Breast epithelium (tissue), 4 donors: Measurements from ENCODE around the gene SLC6A19. TPM values are rescaled to one million over a fixed set of nuclear protein-coding genes. Genes with fewer than 3 reads are reported as not detected.
"Not testable (repeated sequence)": the region's sequence is repeated elsewhere in the genome, so short reads cannot be mapped to it uniquely, and the experiment has no call there.

Source experiments
- DNase-seq, 2 donors: peaks; one replicate each; pipeline ENCODE4 v3.0.0-alpha.2; 2019; ENCODE audit warnings: low spot score in 2 of 2
- H3K27ac ChIP-seq, 2 donors: fragments of 200-600 bp; sonication (generic) in 1 of 2; one replicate each; pipeline ENCODE4 v1.5.1; 2016 to 2019; ENCODE audit warnings: mild to moderate bottlenecking in 1 of 2
- H3K27me3 ChIP-seq, 2 donors: fragments of 200-600 bp; sonication (generic) in 1 of 2; one replicate each; pipeline versions ENCODE4 v1.5.1 to v1.6.0; 2017 to 2019; ENCODE audit warnings: control low read depth in 1 of 2, mild to moderate bottlenecking in 1 of 2
- H3K36me3 ChIP-seq: fragments of 200-600 bp; one replicate; pipeline ENCODE4 v1.5.1; 2019
- H3K4me1 ChIP-seq, 2 donors: fragments of 200-600 bp; sonication (generic); one replicate each; pipeline ENCODE4 v1.5.1; 2016 to 2019; ENCODE audit warnings: control low read depth in 1 of 2
- H3K4me3 ChIP-seq, 3 donors: fragments of 200-600 bp; sonication (generic); 1 replicate in 2 of 3; 2 replicates in 1 of 3; pipeline ENCODE4 v1.5.1; 2016 to 2019; ENCODE audit warnings: mild to moderate bottlenecking in 3 of 3, moderate library complexity in 2 of 3
- H3K9me3 ChIP-seq, 2 donors: fragments of 200-600 bp; sonication (generic) in 1 of 2; one replicate each; pipeline ENCODE4 v1.5.1; 2016 to 2019; ENCODE audit warnings: control low read depth in 1 of 2
- POLR2A ChIP-seq: fragments of 450-650 bp; IDR thresholded peaks from one replicate; pipeline ENCODE4 v1.6.1; 2016; ENCODE audit warnings: antibody characterized with exemption, mild to moderate bottlenecking, moderate library complexity
- POLR2AphosphoS5 ChIP-seq, 3 donors: sonication (generic); formaldehyde crosslinking; IDR thresholded peaks; one replicate each; pipeline ENCODE4 v1.6.1; 2017; ENCODE audit warnings: antibody characterized with exemption in 3 of 3
- intact Hi-C: fragments of 100-400 bp; cut with DNase I; formaldehyde crosslinking; loops from one replicate; pipeline ENCODE4 v1.15.1; 2023; ENCODE audit warnings: low total_unique reads
- total RNA-seq, 3 donors: library from RNA; depleted of rRNA; stranded (reverse); fragments of >200 nt; gene quantifications; one replicate each; pipeline ENCODE4 v1.1.0, GENCODE V29; 2016
- TF ChIP-seq, protein P1 (sequence below), 3 donors: fragments of 450-650 bp; IDR thresholded peaks; one replicate each; pipeline ENCODE4 v1.5.1; 2016 to 2017; ENCODE audit warnings: antibody characterized with exemption in 3 of 3, mild to moderate bottlenecking in 3 of 3, moderate library complexity in 3 of 3

The SLC6A19 gene
- total RNA-seq, 3 donors from 2014 or later = not detected

- Histone ChIP-seq H3K9me3 (peaks cover 0 to 6% of the 10 kb centered on the region in 2 donors), H3K27ac (no peak overlapping the region), H3K4me3 (peak overlapping the region in 2 of 3 donors; percentile 41 to 70), H3K36me3 (no peaks in the 10 kb centered on the region), H3K4me1 (peaks cover 0 to 7% of the 10 kb centered on the region in 2 donors), H3K27me3 (peaks cover 7 to 25% of the 10 kb centered on the region in 2 donors)
- DNase-seq = no peak
- TF ChIP-seq POLR2AphosphoS5 (IDR thresholded peaks at IDR 0.05) = no peak
- TF ChIP-seq POLR2A = no peak
- TF ChIP-seq, protein P1, sequence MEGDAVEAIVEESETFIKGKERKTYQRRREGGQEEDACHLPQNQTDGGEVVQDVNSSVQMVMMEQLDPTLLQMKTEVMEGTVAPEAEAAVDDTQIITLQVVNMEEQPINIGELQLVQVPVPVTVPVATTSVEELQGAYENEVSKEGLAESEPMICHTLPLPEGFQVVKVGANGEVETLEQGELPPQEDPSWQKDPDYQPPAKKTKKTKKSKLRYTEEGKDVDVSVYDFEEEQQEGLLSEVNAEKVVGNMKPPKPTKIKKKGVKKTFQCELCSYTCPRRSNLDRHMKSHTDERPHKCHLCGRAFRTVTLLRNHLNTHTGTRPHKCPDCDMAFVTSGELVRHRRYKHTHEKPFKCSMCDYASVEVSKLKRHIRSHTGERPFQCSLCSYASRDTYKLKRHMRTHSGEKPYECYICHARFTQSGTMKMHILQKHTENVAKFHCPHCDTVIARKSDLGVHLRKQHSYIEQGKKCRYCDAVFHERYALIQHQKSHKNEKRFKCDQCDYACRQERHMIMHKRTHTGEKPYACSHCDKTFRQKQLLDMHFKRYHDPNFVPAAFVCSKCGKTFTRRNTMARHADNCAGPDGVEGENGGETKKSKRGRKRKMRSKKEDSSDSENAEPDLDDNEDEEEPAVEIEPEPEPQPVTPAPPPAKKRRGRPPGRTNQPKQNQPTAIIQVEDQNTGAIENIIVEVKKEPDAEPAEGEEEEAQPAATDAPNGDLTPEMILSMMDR (IDR thresholded peaks at IDR 0.05) = no peak
- intact Hi-C loops = loop anchor here (1.0 to 10.0 kb wide), 2 partner anchors 96 to 231 kb away; no protein-coding TSS in a partner anchor
Observed at GRCh38 chr5:1155191-1156032, 46.0 kb upstream of the SLC6A19 start.

- intact Hi-C loops = loop anchor here (10.0 kb wide), 1 partner anchor 231 kb away; no protein-coding TSS in a partner anchor
- Histone ChIP-seq H3K4me1 (peaks cover 0 to 7% of the 10 kb centered on the region in 2 donors), H3K27me3 (peaks cover 7 to 25% of the 10 kb centered on the region in 2 donors), H3K27ac (no peak overlapping the region), H3K9me3 (peaks cover 0 to 6% of the 10 kb centered on the region in 2 donors), H3K4me3 (peak overlapping the region in 2 of 3 donors; percentile 41 to 70), H3K36me3 (no peaks in the 10 kb centered on the region)
- TF ChIP-seq POLR2AphosphoS5 (IDR thresholded peaks at IDR 0.05) (no peak), POLR2A (no peak)
- TF ChIP-seq, protein P1 (IDR thresholded peaks at IDR 0.05) = no peak
- no peak for DNase-seq
Observed at GRCh38 chr5:1156033-1156753, 45.2 kb upstream of the SLC6A19 start.

DNA sequence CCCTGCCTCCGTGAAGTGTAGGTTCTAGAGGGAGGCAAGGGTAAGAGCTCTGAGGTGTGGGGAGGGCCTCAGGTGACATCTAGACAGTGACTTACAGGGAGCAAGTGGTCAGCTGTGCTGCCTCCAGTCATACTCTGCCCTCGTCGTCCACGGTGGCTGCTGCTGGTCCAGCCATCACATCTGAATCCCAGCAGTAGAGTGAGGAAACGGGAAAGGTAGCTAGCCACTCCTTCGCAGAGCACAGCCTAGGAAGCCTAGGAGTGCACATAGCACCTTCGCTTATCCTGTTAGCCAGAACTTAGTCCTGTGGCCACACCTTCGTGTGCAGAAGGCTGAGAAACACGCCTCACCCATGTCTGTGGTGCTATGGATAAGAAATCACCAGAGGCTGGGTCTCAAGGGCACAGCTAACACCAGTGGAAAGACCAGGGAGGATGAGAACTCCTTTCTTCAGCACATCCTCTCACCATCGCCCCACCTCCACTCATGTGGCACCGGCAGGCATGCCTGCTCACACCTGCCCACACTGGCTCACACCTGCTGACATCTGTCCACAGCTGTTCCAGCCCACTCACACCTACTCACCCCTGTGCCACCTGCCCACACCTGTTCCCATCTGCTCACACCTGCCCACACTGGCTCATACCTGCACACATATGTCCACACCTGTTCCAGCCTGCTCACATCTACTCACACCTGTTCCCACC lies 44.5 kb upstream of the SLC6A19 start:
- no peak for DNase-seq
- intact Hi-C loops = loop anchor here (10.0 kb wide), 1 partner anchor 232 kb away; no protein-coding TSS in a partner anchor
- no peak overlapping the region for H3K27ac ChIP-seq
- H3K27me3 ChIP-seq = peaks cover 7 to 25% of the 10 kb centered on the region in 2 donors
- H3K36me3 ChIP-seq = no peaks in the 10 kb centered on the region
- H3K4me3 ChIP-seq = no peak overlapping the region
- TF ChIP-seq, protein P1 (IDR thresholded peaks at IDR 0.05) = no peak
- TF ChIP-seq POLR2A (no peak), POLR2AphosphoS5 (IDR thresholded peaks at IDR 0.05) (no peak)
- H3K4me1 ChIP-seq = peaks cover 0 to 7% of the 10 kb centered on the region in 2 donors
- peaks cover 0 to 6% of the 10 kb centered on the region in 2 donors for H3K9me3 ChIP-seq

GRCh38 chr5:1157461-1157986 lies 43.9 kb upstream of the SLC6A19 start:
- intact Hi-C loops = loop anchor here (10.0 kb wide), 1 partner anchor 233 kb away; no protein-coding TSS in a partner anchor
- peaks cover 7 to 25% of the 10 kb centered on the region in 2 donors for H3K27me3 ChIP-seq
- not testable (repeated sequence) for H3K27ac ChIP-seq, DNase-seq, H3K36me3 ChIP-seq, H3K9me3 ChIP-seq, H3K4me3 ChIP-seq, H3K4me1 ChIP-seq
